ENCODE results near the gene HECW1.

Gene HECW1

DNA sequence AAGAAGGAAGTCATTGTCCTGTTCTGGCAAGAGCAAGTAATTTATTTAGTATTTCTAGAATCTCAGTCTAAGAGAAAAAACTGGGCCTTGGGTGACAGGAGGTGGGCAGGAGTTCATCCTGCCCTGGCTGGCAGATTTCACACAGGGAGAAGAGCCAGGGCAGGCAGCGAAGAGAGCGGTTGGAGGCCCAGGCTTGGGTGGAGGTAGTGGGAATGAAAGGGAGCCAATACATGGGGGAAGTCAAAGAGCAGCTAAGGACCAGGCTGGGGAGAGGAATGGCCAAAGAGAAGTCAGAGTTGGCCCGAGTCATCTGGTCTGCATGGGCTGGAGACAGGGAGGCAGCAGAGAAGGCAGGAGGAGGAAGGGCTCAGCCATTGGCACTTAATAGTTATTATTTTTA is 51.4 kb downstream of the HECW1 start:
- Histone ChIP-seq H3K27me3 (no peaks in the 10 kb centered on the region), H3K4me1 (ENCODE audit: control insufficient read depth in 1 of 2, insufficient read depth in 1 of 2, low read depth in 1 of 2, low read length in 1 of 2) (no peaks in the 10 kb centered on the region), H3K4me3 (ENCODE audit: low read depth in 1 of 2, low read length in 1 of 2) (no peak overlapping the region), H3K36me3 (no peaks in the 10 kb centered on the region), H3K9me3 (no peaks in the 10 kb centered on the region), H3K27ac (no peak overlapping the region)
- TF ChIP-seq, protein P1, sequence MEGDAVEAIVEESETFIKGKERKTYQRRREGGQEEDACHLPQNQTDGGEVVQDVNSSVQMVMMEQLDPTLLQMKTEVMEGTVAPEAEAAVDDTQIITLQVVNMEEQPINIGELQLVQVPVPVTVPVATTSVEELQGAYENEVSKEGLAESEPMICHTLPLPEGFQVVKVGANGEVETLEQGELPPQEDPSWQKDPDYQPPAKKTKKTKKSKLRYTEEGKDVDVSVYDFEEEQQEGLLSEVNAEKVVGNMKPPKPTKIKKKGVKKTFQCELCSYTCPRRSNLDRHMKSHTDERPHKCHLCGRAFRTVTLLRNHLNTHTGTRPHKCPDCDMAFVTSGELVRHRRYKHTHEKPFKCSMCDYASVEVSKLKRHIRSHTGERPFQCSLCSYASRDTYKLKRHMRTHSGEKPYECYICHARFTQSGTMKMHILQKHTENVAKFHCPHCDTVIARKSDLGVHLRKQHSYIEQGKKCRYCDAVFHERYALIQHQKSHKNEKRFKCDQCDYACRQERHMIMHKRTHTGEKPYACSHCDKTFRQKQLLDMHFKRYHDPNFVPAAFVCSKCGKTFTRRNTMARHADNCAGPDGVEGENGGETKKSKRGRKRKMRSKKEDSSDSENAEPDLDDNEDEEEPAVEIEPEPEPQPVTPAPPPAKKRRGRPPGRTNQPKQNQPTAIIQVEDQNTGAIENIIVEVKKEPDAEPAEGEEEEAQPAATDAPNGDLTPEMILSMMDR (IDR thresholded peaks at IDR 0.05) = no peak

DNA sequence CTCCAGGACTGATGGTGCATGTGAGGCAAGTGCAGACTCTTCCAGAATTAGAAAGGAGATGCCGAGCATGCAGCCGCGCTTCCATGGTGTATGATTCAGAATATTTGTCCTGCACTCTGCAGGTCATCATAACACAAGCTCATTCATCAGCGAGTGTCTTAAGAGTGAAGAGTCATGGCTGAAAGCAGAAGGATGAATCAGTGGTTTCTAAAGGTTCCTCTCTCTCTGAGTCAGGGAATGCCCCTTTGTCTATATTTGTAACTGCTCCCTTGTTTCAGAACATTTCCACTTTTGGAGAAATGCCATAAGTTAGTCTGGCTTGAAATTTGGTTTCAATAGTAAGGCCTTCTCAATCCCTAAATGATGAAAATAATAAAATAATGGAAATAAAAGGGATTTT is 52.3 kb downstream of the HECW1 start:
- Histone ChIP-seq H3K27ac (no peak overlapping the region), H3K36me3 (no peaks in the 10 kb centered on the region), H3K4me3 (ENCODE audit: low read depth in 1 of 2, low read length in 1 of 2) (no peak overlapping the region), H3K9me3 (no peaks in the 10 kb centered on the region), H3K27me3 (no peaks in the 10 kb centered on the region), H3K4me1 (ENCODE audit: control insufficient read depth in 1 of 2, insufficient read depth in 1 of 2, low read depth in 1 of 2, low read length in 1 of 2) (no peaks in the 10 kb centered on the region)
- TF ChIP-seq, protein P1 (IDR thresholded peaks at IDR 0.05) = no peak

DNA sequence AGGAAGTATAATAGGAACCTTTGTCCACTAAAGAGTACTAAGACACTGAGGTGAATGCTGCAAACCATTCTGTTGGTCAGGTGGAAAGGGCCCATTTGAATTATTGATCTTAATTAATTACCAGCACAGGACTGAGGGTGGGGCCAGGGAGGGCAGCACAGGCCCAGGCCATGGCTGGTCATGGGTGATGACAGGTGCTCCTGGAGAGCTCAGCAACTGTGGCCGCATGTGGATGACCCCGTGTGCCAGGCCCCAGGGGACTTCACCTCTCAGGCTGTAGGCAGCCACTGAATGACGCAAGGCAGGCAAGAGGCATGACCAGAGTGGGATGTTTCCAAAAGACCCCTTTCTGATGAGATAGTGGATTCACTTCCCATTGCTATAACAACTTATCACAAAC is 54.2 kb downstream of the HECW1 start:
- no peaks in the 10 kb centered on the region for H3K9me3 ChIP-seq
- TF ChIP-seq, protein P1 (IDR thresholded peaks at IDR 0.05) = no peak
- H3K27me3 ChIP-seq = no peaks in the 10 kb centered on the region
- H3K36me3 ChIP-seq = no peaks in the 10 kb centered on the region
- H3K4me1 ChIP-seq (ENCODE audit: control insufficient read depth in 1 of 2, insufficient read depth in 1 of 2, low read depth in 1 of 2, low read length in 1 of 2) = no peaks in the 10 kb centered on the region
- H3K27ac ChIP-seq = no peak overlapping the region
- no peak overlapping the region for H3K4me3 ChIP-seq (ENCODE audit: low read depth in 1 of 2, low read length in 1 of 2)

DNA sequence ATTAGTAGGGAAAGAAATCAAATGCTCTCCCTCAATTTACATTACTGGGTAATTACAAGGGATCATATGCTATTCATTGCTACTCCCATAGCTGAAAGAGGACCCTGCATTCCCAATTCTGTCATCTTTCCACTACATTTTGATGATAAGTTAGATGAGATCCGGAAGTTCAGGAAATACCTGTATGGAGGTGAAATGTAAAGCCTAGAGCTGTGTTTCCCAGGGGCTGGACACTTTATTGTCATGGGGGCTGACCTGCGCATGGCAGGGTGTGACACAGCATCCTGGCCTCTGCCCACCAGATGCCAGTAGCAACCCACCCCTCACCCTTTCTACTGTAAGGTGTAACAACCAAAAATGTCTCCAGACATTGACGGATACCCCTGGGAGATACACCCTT is 56.6 kb downstream of the HECW1 start:
- Histone ChIP-seq H3K4me1 (ENCODE audit: control insufficient read depth in 1 of 2, insufficient read depth in 1 of 2, low read depth in 1 of 2, low read length in 1 of 2) (no peaks in the 10 kb centered on the region), H3K36me3 (no peaks in the 10 kb centered on the region)
- TF ChIP-seq, protein P1 (IDR thresholded peaks at IDR 0.05) = no peak

DNA sequence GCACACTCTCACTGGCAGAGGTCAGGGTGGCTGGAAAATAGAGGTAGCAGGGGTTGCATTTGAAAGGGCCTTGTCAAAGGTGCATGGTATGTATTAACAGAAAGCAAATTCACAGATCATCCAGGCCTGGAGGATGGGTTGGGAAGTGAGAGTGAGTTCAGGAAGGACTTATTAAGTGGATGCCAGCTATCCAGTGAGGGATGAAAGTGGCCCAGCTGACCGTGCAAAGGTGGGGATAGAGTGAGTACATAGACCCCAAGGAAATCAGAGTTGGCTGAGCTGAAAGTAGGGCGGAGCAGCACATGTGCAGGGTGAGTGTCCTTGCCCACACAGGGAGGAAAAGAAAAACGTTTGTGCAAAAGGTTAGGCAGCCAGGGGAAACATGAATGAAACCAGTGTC is 58.1 kb downstream of the HECW1 start:
- H3K27ac ChIP-seq = no peak overlapping the region
- TF ChIP-seq, protein P1 (IDR thresholded peaks at IDR 0.05) = no peak
- no peaks in the 10 kb centered on the region for H3K27me3 ChIP-seq
- no peaks in the 10 kb centered on the region for H3K36me3 ChIP-seq
- H3K4me3 ChIP-seq (ENCODE audit: low read depth in 1 of 2, low read length in 1 of 2) = no peak overlapping the region
- H3K4me1 ChIP-seq (ENCODE audit: control insufficient read depth in 1 of 2, insufficient read depth in 1 of 2, low read depth in 1 of 2, low read length in 1 of 2) = no peaks in the 10 kb centered on the region
- no peaks in the 10 kb centered on the region for H3K9me3 ChIP-seq

More for the DNA sequence above, 56.6 kb downstream of the HECW1 start:
- Histone ChIP-seq H3K4me3 (ENCODE audit: low read depth in 1 of 2, low read length in 1 of 2) (no peak overlapping the region), H3K27me3 (no peaks in the 10 kb centered on the region), H3K27ac (no peak overlapping the region), H3K9me3 (no peaks in the 10 kb centered on the region)
